22Rv1 (cell line): ENCODE results near the gene TREML1.

Experiments
- CTCF ChIP-seq: fragments of 450-650 bp; IDR thresholded peaks from 2 replicates; pipeline ENCODE4 v1.5.1; 2017; ENCODE audit warnings: mild to moderate bottlenecking
- ZFX ChIP-seq: fragments of 450-650 bp; IDR thresholded peaks from 2 replicates; pipeline ENCODE4 v1.6.1; 2017; ENCODE audit warnings: antibody characterized with exemption, borderline replicate concordance

- TF ChIP-seq CTCF = no peak
- TF ChIP-seq ZFX = no peak
Observed at GRCh38 chr6:41194386-41194785, 40.2 kb upstream of the TREML1 start.
